NCI-H1092 (cell line): ENCODE data around the gene SEBOX.

Source experiments
- DNase-seq: peaks from one replicate; lab custom pipeline; 2025; lab: John Stamatoyannopoulos, UW

Gene SEBOX

DNA sequence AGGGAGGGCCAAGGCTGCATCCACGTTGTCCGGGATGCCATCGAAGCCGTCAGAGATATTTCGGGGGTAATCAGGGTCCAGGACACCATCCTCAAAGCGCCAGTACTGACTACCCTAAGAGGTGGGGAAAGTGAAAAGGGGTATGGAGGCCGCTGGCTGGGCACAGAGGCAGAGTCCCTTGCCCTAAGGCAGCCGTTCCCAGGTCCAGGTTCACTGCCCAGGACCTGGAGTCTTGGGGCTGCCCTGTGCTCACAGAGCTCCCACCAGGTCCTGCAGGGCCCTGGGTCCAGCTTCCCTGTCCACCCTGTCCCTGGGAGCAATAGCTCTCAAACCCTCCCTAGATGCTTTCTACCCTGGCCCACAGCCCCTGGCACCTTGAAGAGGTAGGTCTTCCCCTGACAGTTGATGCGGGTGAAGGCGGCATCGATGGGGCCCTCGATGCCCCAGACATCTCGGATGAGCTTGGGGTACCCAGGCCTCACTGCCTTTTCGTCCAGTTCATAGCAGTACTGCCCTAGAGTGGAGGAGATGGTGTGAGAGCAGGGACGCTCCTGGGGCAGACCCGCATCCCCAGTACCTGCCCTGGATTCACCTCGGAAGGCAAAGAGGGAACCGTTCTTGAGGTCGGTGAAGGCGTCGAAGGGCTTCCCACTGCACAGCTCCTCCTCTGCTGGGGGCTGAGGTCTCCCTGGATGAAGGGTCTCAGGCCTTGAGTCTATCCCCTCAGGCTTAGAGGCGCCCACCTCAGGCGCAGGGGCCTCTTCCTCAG is 4.1 kb upstream of the SEBOX start:
- no peak for DNase-seq

DNA sequence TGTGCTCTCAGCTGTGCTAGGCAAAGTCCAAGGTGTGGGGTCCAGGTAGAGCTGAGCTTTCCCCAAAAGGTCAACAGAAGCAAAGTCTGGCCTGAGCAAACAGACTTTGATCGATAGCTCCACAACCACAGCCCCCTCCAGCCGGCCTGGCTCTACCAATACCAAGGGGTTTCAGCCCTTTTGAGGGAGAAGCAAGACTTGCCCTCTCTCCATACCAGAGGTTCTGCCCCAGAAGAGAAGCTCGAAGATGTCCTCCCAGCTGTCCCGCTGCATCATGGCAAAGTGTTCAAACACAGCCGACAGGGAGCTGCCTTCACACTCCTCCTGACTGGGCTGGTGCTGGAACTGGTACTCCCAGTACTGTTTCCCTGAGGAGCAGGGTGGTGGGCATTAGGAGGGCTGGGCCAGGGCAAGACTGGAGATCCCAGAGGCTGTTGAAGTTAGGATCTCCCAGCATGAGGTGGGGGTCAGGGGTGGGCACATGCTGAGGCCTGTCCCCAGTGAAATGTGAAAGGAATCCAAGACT is 3.4 kb upstream of the SEBOX start:
- no peak for DNase-seq

DNA sequence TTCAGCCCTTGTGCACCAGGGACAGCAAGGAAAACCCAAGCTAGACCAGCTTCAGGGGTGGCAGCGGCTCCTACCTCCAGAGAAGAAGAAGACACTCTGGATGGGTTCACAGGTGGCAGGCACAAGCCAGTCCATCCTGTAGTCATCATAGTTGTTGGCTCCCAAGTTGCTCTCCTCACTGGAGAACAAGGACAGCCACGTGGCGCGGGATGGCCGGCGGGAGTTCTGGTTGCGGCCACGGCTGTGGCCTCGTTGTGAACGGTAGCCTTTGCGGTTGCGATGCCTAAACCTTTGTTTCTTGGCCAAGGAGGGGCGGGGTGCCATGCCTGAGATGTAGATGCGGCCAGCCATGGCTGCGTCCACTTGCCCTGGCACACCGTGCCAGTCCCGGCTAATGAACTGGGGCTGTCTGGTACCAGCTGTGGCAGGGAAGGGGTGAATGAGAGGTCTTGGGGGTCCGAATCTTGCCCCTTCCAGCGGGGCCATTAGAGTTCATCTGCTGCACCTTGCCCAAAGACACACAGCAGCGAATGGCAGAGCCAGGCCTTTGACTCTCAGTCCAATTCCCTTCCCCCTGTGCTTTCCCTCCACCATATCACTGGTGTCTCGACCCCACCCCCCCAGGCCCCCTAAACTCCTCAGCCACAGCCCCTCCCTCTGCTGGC is 2.8 kb upstream of the SEBOX start:
- DNase-seq = no peak

GRCh38 chr17:28366605-28367004 is 1.6 kb upstream of the SEBOX start:
- no peak for DNase-seq

DNA sequence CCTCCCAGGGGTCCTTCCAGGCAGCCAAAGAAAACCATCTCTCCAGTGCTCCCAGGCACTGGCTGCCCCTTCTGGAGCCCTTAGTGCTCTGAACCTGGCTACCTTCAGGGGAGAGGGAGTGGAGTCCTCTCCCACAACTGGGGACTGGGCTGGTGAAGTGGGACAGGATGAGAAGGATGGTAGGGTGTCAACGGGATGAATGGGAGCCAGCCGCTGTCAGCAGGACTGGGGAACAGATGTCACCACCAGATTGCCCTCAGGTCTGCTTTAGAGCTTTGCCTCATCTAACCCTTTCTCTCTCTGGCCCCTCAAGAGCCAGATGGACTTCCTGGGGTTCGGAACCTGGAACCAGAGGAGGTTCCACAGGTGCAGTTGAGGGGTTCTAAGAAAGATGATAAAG is 488 bp upstream of the SEBOX start:
- DNase-seq = no peak

DNA sequence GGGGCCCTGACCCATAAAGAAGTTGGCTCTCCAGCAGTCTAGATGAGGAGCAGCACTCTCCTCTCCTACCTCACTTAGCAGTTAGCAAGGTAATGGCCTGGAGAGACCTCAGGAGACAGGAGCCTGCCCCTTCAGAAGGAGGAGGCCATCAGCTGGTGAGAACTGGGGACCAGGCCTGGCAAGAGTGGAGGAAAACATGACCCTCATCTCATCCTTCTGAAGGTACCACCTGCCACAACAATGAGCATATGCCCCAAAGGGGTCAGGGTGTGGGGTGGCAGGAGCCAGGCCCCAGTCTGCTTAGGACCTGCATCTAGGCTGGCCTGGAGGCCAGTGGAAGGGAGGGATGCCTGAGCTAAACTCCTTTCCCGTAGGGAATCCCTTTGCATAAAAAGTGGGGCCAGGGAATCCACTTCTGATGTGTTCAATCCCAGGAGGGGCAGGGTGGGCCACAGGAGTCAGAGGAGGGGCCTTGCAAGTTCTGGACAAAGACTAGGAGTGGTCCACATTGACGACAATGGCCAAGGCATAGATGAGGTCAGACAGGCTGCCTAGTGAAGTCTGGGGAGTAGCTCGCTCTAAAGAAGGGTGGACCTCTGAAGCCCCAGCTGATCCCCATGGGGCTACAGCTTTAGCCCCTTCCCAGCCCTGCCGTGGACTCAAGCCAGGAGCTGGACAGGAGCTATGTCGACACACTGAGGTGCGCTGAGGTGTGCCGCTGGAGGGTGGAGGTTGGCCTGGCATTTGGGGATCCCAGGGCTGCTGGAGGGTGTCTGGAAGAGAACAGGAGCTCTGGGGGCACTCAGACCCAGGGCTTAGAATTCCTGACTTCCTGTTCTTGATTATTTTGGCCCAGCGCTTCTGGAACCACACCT is 986 bp downstream of the SEBOX start:
- DNase-seq = no peak

DNA sequence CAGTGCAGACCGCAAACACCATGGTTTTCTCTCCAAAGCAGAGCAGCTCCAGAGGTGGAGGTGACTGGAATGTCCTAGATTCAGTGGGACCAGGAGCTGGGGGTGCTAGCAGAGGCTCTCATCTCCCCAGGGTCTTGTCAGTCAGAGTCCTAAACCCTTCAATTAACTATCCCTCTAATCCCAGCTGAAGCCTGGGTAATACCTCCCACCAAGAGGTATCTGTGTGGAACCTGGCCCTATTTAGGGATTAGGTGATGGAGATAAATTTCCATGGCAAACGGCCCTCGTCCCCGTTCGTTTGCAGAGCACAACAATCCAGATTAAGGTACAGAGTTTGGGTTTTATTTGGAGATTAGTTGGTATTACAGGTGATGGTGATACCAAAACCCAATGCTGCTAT is 1.8 kb downstream of the SEBOX start:
- DNase-seq = no peak

- no peak for DNase-seq
Observed at GRCh38 chr17:28357901-28358197, 7.2 kb downstream of the SEBOX start.

- peak; percentile 91 for DNase-seq
Observed at GRCh38 chr17:28357061-28357900, 7.7 kb downstream of the SEBOX start, which contains the start of gene POLDIP2. Gene POLDIP2 (minus strand): TSS chr17:28357527. CDS start chr17:28357448, 79 bp downstream.

DNA sequence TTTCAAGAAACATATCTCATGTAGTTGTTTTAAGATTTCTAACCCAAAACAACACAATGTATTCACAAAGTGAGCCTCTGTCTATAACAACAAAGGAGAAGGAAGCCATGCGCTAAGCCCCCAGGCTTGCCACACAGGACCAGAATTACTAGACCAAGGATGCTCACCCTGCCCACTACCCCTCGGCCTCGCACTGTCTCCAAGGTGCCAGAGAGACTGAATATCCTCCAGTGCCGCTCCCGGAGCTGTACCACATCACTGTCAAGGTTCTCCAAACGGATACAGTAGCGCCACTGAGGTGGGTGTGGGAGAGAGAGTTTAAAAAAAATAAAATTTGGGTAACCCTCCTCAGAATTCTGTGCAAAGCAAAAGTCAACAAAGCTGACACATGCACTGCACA is 14.7 kb downstream of the SEBOX start:
- no peak for DNase-seq

GRCh38 chr17:28348979-28349378 is 16.0 kb downstream of the SEBOX start:
- DNase-seq = no peak

DNA sequence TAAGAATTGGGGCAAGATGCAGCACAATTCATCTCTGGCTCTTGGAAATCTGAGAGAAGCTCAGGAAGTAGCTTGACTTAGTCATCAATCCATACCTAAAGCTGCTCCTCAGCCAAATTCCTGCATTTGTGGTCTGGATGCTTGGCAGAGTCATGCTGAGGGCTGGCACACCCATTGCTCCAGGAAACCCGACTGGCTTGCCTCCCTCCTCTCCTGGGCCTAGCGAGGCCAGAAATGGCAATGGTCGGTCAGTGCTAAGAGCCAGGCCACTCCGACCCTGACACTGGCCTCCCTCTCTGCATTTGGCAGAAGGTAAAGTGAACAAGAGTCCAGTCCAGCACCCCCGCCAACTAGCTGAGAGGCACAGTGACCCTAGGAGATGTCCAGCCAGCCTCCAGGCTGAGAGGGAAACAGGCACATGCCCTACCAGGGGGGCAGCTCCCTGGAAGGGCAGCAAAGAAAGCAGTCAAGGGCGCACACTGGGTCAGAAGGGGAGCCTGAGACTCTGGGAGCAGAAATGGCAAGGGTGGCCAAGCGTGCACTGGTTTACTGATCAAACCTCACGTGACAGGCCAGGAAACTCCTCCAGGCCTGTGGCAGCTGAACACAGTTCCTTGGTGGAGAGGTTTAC is 17.6 kb downstream of the SEBOX start:
- no peak for DNase-seq

DNA sequence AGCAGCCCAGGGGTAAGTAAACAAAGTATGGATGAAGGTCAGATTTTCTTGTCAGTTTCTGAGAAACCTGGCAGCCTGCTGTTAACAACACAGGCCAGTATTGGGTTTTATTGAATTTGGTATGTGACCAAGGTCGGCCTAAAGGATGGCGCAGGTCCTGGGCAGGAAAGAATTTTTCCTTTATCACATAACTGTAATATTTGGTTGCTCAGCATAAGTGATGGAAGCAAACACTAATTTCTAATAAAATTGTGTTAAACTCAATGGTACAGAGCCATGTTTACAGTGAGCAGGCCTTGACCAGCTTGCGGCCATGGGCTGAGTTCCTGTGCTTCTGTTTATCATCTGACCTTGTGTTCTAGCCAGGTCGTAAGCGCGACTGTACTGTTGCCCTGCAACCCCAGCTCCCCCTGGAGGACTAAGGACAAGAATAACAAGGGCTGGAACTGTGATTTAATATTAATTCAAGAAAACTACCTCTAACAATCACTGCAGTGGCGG is 18.2 kb downstream of the SEBOX start:
- no peak for DNase-seq

DNA sequence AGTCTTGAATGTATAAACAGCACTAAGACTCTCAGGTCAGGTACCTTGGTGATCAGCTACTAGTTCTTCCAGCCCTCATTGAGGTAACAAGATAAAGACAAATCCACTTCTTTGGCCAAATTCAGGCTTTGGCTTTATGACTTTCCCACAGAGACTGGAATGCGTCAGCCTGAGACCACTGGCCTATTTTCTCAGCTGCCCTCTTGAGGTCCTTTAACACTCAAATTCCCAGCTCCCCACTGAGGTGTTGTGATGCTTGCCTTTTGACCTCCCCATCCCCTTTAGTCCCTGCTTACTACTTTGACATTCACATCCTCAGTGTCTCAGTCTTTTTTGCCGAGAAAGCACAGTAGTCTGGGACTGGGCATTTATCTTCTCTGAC is 18.8 kb downstream of the SEBOX start:
- no peak for DNase-seq

- no peak for DNase-seq
Observed at GRCh38 chr17:28345419-28346198, 19.4 kb downstream of the SEBOX start.

- no peak for DNase-seq
Observed at GRCh38 chr17:28344435-28344901, 20.5 kb downstream of the SEBOX start.

GRCh38 chr17:28344011-28344410 is 21.0 kb downstream of the SEBOX start:
- no peak for DNase-seq

- no peak for DNase-seq
Observed at GRCh38 chr17:28343491-28343932, 21.5 kb downstream of the SEBOX start.

DNA sequence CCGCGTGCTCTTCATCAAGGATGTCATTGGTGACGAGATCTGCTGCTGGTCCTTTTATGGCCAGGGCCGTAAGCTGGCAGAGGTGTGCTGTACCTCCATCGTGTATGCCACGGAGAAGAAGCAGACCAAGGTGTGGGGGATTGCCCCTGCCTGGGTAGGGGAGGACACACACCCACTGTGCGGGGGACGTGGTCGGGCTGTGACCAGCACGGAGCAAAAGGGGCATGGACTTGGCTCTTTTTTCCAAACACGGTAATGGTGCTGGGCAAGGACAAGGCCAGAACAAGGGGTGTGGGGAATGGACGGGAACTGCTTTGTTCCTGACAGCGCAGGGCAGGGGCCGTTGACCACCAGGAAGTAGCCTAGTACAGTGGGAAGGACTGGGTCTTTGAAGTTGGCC is 22.7 kb downstream of the SEBOX start:
- no peak for DNase-seq

DNA sequence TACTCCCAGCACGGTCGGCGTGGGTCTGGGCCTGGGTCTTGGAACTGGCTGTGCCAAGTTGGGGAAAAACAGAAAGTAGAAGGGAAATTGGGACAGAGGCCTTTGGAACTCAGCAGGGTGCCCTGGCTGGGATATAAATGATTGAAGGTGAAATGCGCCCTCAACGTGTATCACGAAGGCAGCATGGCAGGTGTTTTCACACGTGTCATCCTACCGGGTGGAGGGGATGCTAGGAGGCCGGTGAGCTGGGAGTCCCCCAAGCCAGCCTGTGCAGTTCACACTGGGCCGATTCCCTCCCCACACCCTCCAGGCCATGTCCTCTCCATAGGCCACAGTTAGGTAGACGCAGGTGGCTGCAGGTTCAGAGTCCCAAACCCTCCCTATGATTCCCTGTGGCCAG is 23.5 kb downstream of the SEBOX start:
- DNase-seq = no peak
